OCI-LY3 (cell line): ENCODE measurements around the gene NEK11.

ENCODE experiments used
- H2AFZ ChIP-seq: fragments of 200-600, 300-600 bp; shearing (Covaris generic); 2 replicates; pipeline ENCODE4 v1.6.0; 2014; ENCODE audit warnings: antibody characterized with exemption, low read depth, low read length
- H3K27ac ChIP-seq: fragments of 200-600, 300-600 bp; sonication (generic); 2 replicates; pipeline ENCODE4 v1.5.1; 2014; ENCODE audit warnings: mild to moderate bottlenecking, low read length, moderate library complexity, mixed read lengths
- H3K27me3 ChIP-seq: fragments of 200-600, 300-600 bp; sonication (generic); 2 replicates; pipeline ENCODE4 v1.6.1; 2014; ENCODE audit warnings: low read depth, low read length, mixed read lengths
- H3K36me3 ChIP-seq: fragments of 200-600, 300-600 bp; sonication (generic); replicated peaks from 2 replicates; pipeline ENCODE3; 2014; ENCODE audit warnings: low read depth, low read length, mixed read lengths
- H3K4me1 ChIP-seq: fragments of 300-600, 200-600 bp; sonication (generic); 2 replicates; pipeline ENCODE4 v1.6.1; 2014; ENCODE audit warnings: low read length, mixed read lengths
- H3K4me2 ChIP-seq: fragments of 200-600, 300-600 bp; sonication (generic); 2 replicates; pipeline ENCODE4 v1.6.1; 2014; ENCODE audit warnings: low read length, mixed read lengths
- H3K4me3 ChIP-seq: fragments of 300-600, 200-600 bp; sonication (generic); 2 replicates; pipeline ENCODE4 v1.5.1; 2014; ENCODE audit warnings: antibody characterized with exemption, mild to moderate bottlenecking, low read length, moderate library complexity
- H3K79me2 ChIP-seq: fragments of 300-600, 200-600 bp; shearing (Covaris generic); 2 replicates; pipeline ENCODE4 v1.6.1; 2014; ENCODE audit warnings: mild to moderate bottlenecking, low read length, mixed read lengths
- H3K9ac ChIP-seq: fragments of 300-600, 200-600 bp; shearing (Covaris generic); 2 replicates; pipeline ENCODE4 v1.6.0; 2014; ENCODE audit warnings: mild to moderate bottlenecking, low read length, moderate library complexity
- H3K9me3 ChIP-seq: fragments of 200-600, 300-600 bp; shearing (Covaris generic); 2 replicates; pipeline ENCODE4 v1.6.1; 2014; ENCODE audit warnings: low read length, mixed read lengths; ENCODE audit not compliant: insufficient read depth
- H4K20me1 ChIP-seq: fragments of 200-600, 300-600 bp; sonication (generic); 2 replicates; pipeline ENCODE4 v1.6.1; 2016; ENCODE audit warnings: low read length, mixed read lengths; ENCODE audit not compliant: insufficient read depth
- EZH2phosphoT487 ChIP-seq: fragments of 200-600 bp; shearing (Covaris generic); IDR thresholded peaks from 2 replicates; pipeline ENCODE4 v1.6.1; 2018; ENCODE audit warnings: antibody characterized with exemption, mixed run types, low read depth
- TF ChIP-seq, protein P1 (sequence below): fragments of 200-600, 300-600 bp; sonication (generic); IDR thresholded peaks from 2 replicates; pipeline ENCODE4 v1.5.1; 2014; ENCODE audit warnings: antibody characterized with exemption, low read length, low read depth

The NEK11 gene

DNA sequence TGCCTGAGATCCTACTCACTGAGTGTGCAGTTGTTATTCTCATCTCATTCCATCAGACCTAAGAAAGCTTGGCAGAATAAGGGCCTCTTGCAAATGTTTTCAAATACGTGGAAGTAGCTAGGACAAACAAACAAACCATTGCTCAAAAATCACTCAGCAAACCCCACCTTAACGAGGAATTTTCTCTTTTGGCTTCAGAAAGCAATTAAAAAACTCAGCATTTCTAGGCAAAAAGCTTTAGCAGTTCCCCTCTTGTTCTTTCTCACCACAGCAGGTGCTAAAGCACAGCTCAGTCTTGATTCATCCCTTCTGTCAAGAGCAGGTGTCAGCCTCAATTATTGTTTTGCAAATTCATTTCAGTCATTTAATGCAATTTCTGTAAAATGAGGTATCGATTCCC, 296.3 kb downstream of the NEK11 start:
- H2AFZ ChIP-seq = no peak overlapping the region
- H3K4me2 ChIP-seq = peak overlapping the region; percentile 80
- H3K4me3 ChIP-seq = peak overlapping the region; percentile 48
- TF ChIP-seq, protein P1, sequence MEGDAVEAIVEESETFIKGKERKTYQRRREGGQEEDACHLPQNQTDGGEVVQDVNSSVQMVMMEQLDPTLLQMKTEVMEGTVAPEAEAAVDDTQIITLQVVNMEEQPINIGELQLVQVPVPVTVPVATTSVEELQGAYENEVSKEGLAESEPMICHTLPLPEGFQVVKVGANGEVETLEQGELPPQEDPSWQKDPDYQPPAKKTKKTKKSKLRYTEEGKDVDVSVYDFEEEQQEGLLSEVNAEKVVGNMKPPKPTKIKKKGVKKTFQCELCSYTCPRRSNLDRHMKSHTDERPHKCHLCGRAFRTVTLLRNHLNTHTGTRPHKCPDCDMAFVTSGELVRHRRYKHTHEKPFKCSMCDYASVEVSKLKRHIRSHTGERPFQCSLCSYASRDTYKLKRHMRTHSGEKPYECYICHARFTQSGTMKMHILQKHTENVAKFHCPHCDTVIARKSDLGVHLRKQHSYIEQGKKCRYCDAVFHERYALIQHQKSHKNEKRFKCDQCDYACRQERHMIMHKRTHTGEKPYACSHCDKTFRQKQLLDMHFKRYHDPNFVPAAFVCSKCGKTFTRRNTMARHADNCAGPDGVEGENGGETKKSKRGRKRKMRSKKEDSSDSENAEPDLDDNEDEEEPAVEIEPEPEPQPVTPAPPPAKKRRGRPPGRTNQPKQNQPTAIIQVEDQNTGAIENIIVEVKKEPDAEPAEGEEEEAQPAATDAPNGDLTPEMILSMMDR = no peak
- TF ChIP-seq EZH2phosphoT487 = no peak
- H3K79me2 ChIP-seq = no peaks in the 10 kb centered on the region
- peaks cover 70% of the 10 kb centered on the region for H3K4me1 ChIP-seq
- no peaks in the 10 kb centered on the region for H4K20me1 ChIP-seq
- H3K27ac ChIP-seq = peak overlapping the region; percentile 96
- H3K27me3 ChIP-seq = no peaks in the 10 kb centered on the region
- no peaks in the 10 kb centered on the region for H3K9me3 ChIP-seq
- peak overlapping the region; percentile 52 for H3K9ac ChIP-seq
- no peaks in the 10 kb centered on the region for H3K36me3 ChIP-seq

DNA sequence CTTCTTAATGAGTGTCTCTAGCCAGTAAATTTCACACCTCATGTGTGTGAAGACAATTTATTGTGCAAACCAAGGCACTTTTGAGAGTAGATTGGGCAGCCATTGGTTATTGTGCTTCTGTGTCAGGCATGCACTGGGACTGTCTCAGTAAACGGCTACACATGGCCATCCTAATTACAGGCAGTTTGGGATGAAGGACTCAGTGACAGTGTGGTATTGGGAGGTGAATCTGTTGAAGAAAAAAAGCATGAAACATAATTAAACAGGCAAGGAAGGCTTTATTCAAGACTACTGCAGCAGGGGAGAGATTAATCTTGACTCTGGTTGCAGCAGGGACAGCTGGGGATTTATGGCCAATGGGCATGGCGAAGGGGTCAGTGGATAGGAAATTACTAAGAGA, 297.1 kb downstream of the NEK11 start:
- Histone ChIP-seq H3K4me1 (peaks cover 76% of the 10 kb centered on the region), H3K4me2 (peak overlapping the region; percentile 80), H3K27ac (peak overlapping the region; percentile 96), H4K20me1 (no peaks in the 10 kb centered on the region), H3K9me3 (no peaks in the 10 kb centered on the region), H3K27me3 (no peaks in the 10 kb centered on the region), H3K79me2 (no peaks in the 10 kb centered on the region), H3K36me3 (no peaks in the 10 kb centered on the region), H2AFZ (no peak overlapping the region), H3K4me3 (peak overlapping the region; percentile 38; the same call in 1 of the 2 replicates), H3K9ac (no peak overlapping the region; the same call in 1 of the 2 replicates)
- TF ChIP-seq, protein P1 = no peak
- TF ChIP-seq EZH2phosphoT487 = no peak

GRCh38 chr3:131324923-131325322, 298.2 kb downstream of the NEK11 start:
- Histone ChIP-seq H3K9ac (no peak overlapping the region), H3K27ac (peak overlapping the region; percentile 33), H3K36me3 (no peaks in the 10 kb centered on the region), H3K79me2 (no peaks in the 10 kb centered on the region), H3K9me3 (no peaks in the 10 kb centered on the region), H3K27me3 (no peaks in the 10 kb centered on the region), H2AFZ (no peak overlapping the region), H4K20me1 (no peaks in the 10 kb centered on the region), H3K4me3 (no peak overlapping the region), H3K4me2 (peak overlapping the region; percentile 53), H3K4me1 (peaks cover 77% of the 10 kb centered on the region)
- TF ChIP-seq, protein P1 = no peak
- TF ChIP-seq EZH2phosphoT487 = no peak

DNA sequence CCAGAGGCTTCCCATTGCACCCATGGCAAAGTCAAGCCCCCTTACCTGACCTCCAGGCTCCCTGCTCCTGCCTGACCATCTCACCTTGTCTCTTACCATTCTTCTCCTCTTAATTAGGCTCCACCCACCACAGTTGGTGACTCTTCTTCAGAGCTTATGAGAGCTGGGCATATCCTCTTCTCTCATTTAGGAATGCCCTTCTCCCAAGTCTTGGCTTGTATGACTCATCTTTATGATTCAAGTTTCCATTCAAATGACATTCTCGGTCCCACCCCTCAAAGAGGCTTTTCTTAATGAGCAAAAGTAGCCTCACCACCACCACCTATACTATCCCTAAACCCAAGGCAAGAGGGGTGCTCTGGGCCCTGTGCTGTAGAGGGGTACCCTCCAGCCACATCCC, 299.6 kb downstream of the NEK11 start:
- Histone ChIP-seq H4K20me1 (no peaks in the 10 kb centered on the region), H3K9ac (no peak overlapping the region), H3K4me1 (peaks cover 76% of the 10 kb centered on the region), H3K36me3 (no peaks in the 10 kb centered on the region), H3K9me3 (no peaks in the 10 kb centered on the region), H3K4me2 (no peak overlapping the region), H3K4me3 (no peak overlapping the region), H3K27me3 (no peaks in the 10 kb centered on the region), H3K27ac (no peak overlapping the region), H3K79me2 (no peaks in the 10 kb centered on the region), H2AFZ (no peak overlapping the region)
- no peak for TF ChIP-seq EZH2phosphoT487
- TF ChIP-seq, protein P1 = no peak
